Prostate gland (tissue), 2 donors: ENCODE data around the gene ILKAP.

ENCODE experiments used
- CTCF ChIP-seq, 4 experiments: fragments of 200-600 bp in 2 of 4; fragments of 450-650 bp in 2 of 4; sonication (generic) in 2 of 4; IDR thresholded peaks; 1 replicate in 3 of 4; 2 replicates in 1 of 4; pipeline ENCODE4 v1.5.1; 2016 to 2019; ENCODE audit warnings: antibody characterized with exemption in 4 of 4, mild to moderate bottlenecking in 2 of 4, moderate library complexity in 2 of 4
- POLR2A ChIP-seq: fragments of 450-650 bp; IDR thresholded peaks from one replicate; pipeline ENCODE4 v1.6.1; 2016; ENCODE audit warnings: antibody characterized with exemption, mild to moderate bottlenecking

DNA sequence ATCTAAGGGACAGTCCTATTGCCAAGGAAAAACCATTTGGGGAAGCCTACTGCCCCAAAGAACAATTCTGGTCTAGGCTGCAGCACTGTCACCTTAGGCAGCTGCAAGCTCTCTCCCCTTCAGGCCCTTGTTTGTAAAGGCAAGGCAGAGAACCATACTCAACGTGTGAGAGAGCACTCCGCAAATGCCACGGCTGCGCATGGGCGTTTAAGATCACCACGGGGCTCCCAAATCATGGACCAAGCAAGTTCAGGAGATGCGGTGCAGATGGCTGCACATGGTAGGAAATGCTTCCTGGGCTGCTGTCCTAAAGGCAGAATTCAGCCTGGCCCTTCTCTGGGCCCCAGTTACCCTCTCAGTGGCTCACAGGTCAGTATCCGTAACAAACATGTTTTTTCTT is 29.2 kb downstream of the ILKAP start:
- TF ChIP-seq POLR2A: no peak
- no peak for TF ChIP-seq CTCF (IDR thresholded peaks at IDR 0.05)
